Esophagus muscularis mucosa (tissue), 4 donors: ENCODE data around the gene FERMT2.

Source experiments
- CTCF ChIP-seq, 3 experiments: fragments of 200-600 bp in 2 of 3; fragments of 450-650 bp in 1 of 3; sonication (generic) in 2 of 3; IDR thresholded peaks; one replicate each; pipeline ENCODE4 v1.5.1; 2017 to 2019; ENCODE audit warnings: antibody characterized with exemption in 3 of 3, mild to moderate bottlenecking in 2 of 3, moderate library complexity in 1 of 3
- EP300 ChIP-seq: sonication (generic); formaldehyde crosslinking; IDR thresholded peaks from one replicate; pipeline ENCODE4 v1.6.1; 2017; ENCODE audit warnings: antibody characterized with exemption
- POLR2A ChIP-seq: fragments of 450-650 bp; IDR thresholded peaks from one replicate; pipeline ENCODE4 v1.6.1; 2017; ENCODE audit warnings: antibody characterized with exemption, moderate library complexity, mild to moderate bottlenecking, low read depth

- TF ChIP-seq CTCF (IDR thresholded peaks at IDR 0.05) (no peak), EP300 (no peak), POLR2A (no peak)
Measured at GRCh38 chr14:52922059-52922458, 28.8 kb downstream of the FERMT2 start.
